HG02678 (cell line): ENCODE results near the gene RPUSD1.

Experiments
- ATAC-seq: cut with Tn5 transposase; IDR thresholded peaks from one replicate; pipeline ENCODE4 v1.9.1; 2021; ENCODE audit warnings: mild to moderate bottlenecking, moderate library complexity; ENCODE audit not compliant: unreplicated experiment

RPUSD1 gene

GRCh38 chr16:819336-820043, 31.3 kb upstream of the RPUSD1 start:
- no peak for ATAC-seq

GRCh38 chr16:818592-818991, 30.4 kb upstream of the RPUSD1 start:
- no peak for ATAC-seq

- ATAC-seq: no peak
Measured at GRCh38 chr16:818132-818531, 30.0 kb upstream of the RPUSD1 start.

GRCh38 chr16:817001-817906, 29.1 kb upstream of the RPUSD1 start:
- ATAC-seq: no peak

- ATAC-seq: no peak
Measured at GRCh38 chr16:815861-816260, 27.7 kb upstream of the RPUSD1 start.

- ATAC-seq: no peak
Measured at GRCh38 chr16:814974-815373, 26.8 kb upstream of the RPUSD1 start.

GRCh38 chr16:813916-814412, 25.8 kb upstream of the RPUSD1 start:
- ATAC-seq: no peak

GRCh38 chr16:813204-813915, 25.2 kb upstream of the RPUSD1 start:
- ATAC-seq: no peak

GRCh38 chr16:808085-808386, 19.9 kb upstream of the RPUSD1 start:
- no peak for ATAC-seq

- ATAC-seq: peak; percentile 98
Measured at GRCh38 chr16:807347-808084, 19.3 kb upstream of the RPUSD1 start.

- no peak for ATAC-seq
Measured at GRCh38 chr16:805474-805873, 17.3 kb upstream of the RPUSD1 start.

GRCh38 chr16:804193-805048, 16.2 kb upstream of the RPUSD1 start:
- ATAC-seq: no peak

- ATAC-seq: no peak
Measured at GRCh38 chr16:803754-804080, 15.5 kb upstream of the RPUSD1 start.

GRCh38 chr16:802914-803753, 15.0 kb upstream of the RPUSD1 start:
- no peak for ATAC-seq

GRCh38 chr16:802461-802860, 14.3 kb upstream of the RPUSD1 start:
- no peak for ATAC-seq

- ATAC-seq: no peak
Measured at GRCh38 chr16:801584-802363, 13.6 kb upstream of the RPUSD1 start.

GRCh38 chr16:800834-801511, 12.8 kb upstream of the RPUSD1 start:
- no peak for ATAC-seq
